HUES6 (cell line): ENCODE results near the gene SHOC2.

ENCODE experiments used
- H3K27ac ChIP-seq: 2 replicates; pipeline ENCODE4 v1.7.0; 2013; ENCODE audit warnings: low read depth, mild to moderate bottlenecking, low read length, inconsistent platforms
- H3K27me3 ChIP-seq: 2 replicates; pipeline ENCODE4 v1.6.1; 2013; ENCODE audit warnings: low read length; ENCODE audit not compliant: control insufficient read depth, insufficient read depth
- H3K36me3 ChIP-seq: 2 replicates; pipeline ENCODE4 v1.6.1; 2013; ENCODE audit warnings: low read length; ENCODE audit not compliant: control insufficient read depth, insufficient read depth
- H3K4me1 ChIP-seq: 2 replicates; pipeline ENCODE4 v1.6.1; 2013; ENCODE audit warnings: low read length; ENCODE audit not compliant: control insufficient read depth, insufficient read depth
- H3K4me3 ChIP-seq: 2 replicates; pipeline ENCODE4 v1.5.1; 2013; ENCODE audit warnings: low read depth, low read length
- H3K9ac ChIP-seq: one replicate; pipeline ENCODE4 v1.6.1; 2013; ENCODE audit warnings: mild to moderate bottlenecking, low read length
- H3K9me3 ChIP-seq: 2 replicates; pipeline ENCODE4 v1.6.1; 2013; ENCODE audit warnings: low read depth, low read length; ENCODE audit not compliant: control insufficient read depth, insufficient read depth

SHOC2 gene

DNA sequence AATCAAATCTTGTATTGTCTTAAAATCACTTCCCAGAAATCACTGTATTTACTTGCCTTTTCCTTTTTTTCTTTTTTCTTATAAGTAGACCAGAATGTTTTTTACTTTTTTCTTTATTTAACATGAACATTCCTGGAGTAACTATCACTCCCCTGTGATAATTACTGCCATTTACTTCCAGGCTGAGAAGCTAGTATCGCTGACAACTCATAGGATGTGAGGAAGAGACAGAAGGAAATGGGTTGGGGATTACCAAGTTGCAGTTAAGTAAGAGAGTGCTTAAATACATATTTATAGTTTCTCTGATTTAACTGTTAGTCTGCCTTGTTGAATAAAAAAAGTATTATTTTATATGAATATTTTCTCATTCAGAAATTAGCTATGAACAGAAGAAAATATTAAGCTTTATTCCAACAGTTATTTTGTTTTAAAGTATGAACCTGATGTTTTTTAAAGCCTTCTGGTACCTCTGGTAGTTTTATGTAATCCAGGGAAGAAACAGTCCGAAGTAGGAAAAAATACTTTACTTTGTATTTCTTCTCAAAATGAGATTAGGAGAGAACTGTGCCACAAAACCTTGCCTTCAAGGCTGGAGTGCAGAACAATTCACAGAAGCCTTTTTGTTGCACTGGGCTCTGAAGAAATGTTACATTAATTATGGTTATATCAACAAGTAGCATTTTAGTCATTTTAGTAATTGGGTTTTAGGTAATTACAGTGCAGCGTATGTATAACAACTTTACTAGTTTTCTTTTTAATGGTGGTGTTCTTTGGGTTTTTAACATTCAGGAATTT lies 72.8 kb downstream of the SHOC2 start:
- Histone ChIP-seq H3K27me3 (no peaks in the 10 kb centered on the region), H3K4me3 (no peak overlapping the region), H3K9ac (no peak overlapping the region), H3K9me3 (no peaks in the 10 kb centered on the region), H3K36me3 (no peaks in the 10 kb centered on the region), H3K4me1 (no peaks in the 10 kb centered on the region), H3K27ac (no peak overlapping the region)

DNA sequence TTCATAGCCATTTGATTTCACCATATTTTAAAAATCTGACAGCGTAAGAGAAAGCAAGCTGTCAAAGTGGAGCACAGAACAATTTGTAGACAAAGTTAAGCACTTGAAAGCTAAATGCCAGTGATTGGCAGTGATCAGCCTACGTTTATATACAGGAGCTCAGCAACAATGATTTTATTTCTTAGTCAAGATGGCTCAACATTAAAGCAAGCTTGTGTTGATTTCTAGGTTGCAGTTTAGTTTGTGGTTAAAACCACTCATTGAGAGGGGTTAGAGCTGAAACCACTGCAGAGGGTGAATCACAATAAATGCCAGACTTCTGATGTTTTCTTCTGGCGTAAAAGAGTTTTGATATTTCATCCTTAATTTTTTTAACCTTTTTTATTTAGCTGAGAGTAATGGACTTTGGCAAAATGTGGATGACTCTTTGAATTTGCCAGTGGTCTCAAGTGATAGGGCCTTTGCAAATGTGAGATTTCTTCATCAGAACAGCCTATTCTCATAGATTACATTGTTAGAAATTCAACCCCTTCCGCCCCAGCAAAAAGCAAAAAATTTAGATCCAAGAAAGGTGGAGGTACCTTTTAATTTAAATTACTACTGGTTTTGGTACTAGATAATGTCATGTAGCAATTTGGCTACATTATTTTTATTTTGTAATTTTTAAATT lies 73.8 kb downstream of the SHOC2 start:
- Histone ChIP-seq H3K27me3 (no peaks in the 10 kb centered on the region), H3K4me3 (no peak overlapping the region), H3K9ac (no peak overlapping the region), H3K9me3 (no peaks in the 10 kb centered on the region), H3K4me1 (no peaks in the 10 kb centered on the region), H3K36me3 (no peaks in the 10 kb centered on the region), H3K27ac (no peak overlapping the region)

DNA sequence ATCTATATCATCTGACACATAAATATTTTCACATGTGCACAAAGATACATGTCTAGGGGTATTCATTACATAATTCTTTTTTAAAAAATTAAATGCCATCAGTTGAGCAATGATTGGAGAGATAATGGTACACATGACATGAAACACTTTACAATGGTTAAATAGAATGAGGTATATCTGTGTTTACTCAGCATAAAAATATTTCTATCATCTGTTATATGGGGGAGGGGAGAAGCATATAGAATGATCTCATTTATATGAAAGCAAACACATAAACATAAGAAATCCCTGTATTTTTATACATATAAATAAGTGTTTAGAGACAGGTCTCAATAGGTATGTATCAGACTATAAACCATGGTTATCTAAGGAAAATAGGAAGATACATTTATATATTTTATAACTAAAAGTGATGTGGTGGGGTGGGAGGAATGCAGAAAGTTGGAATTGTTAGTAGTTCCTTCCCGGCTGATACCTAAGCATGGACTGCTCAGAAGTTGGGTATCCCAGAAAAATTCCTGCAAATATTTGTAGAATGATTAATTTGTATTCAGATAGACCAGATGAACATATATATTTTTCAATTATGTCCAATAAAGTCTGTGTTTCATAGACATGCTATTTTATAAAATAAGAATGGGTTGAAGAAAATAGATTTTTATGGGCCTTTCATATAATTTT lies 75.1 kb downstream of the SHOC2 start:
- no peaks in the 10 kb centered on the region for H3K27me3 ChIP-seq
- H3K9me3 ChIP-seq = no peaks in the 10 kb centered on the region
- H3K36me3 ChIP-seq = no peaks in the 10 kb centered on the region
- H3K4me1 ChIP-seq = no peaks in the 10 kb centered on the region
- no peak overlapping the region for H3K4me3 ChIP-seq
- no peak overlapping the region for H3K27ac ChIP-seq
- no peak overlapping the region for H3K9ac ChIP-seq

DNA sequence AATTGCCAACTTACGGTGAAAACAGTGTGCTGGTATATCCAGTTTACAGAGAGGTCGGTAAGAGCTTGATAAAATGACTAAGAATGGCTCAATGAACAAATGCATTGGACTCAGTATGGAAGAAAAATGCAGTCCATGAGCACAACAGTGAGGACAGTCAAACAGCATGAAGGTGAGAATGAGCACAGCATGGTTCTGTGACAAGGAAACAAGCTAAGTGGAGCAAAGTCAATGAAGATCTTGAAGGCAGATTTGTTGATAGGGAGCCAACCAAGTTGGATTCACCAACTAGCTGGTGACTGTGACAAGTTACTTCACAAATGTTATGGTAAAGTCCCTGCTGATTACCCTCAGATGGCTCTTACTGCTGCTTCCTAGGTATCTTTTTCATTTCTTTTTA lies 75.9 kb downstream of the SHOC2 start:
- no peaks in the 10 kb centered on the region for H3K27me3 ChIP-seq
- no peak overlapping the region for H3K4me3 ChIP-seq
- no peak overlapping the region for H3K27ac ChIP-seq
- H3K9me3 ChIP-seq = no peaks in the 10 kb centered on the region
- H3K36me3 ChIP-seq = no peaks in the 10 kb centered on the region
- no peaks in the 10 kb centered on the region for H3K4me1 ChIP-seq
- no peak overlapping the region for H3K9ac ChIP-seq

DNA sequence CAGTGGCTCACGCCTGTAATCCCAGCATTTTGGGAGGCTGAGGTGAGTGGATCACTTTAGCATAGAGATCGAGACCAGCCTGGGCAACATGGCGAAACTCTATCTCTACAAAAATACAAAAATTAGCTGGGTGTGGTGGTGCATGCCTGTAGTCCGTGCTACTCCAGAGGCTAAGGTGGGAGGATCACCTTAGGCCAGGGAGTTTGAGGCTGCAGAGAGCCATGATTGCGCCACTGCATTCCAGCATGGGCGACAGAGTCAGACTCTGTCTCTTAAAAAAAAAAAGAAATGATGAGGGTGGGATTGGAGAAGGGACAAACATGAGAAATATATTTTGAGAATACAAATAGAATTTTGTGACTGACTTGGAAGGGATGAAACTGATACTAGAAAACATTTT lies 76.9 kb downstream of the SHOC2 start:
- no peak overlapping the region for H3K9ac ChIP-seq
- H3K9me3 ChIP-seq = no peaks in the 10 kb centered on the region
- no peaks in the 10 kb centered on the region for H3K4me1 ChIP-seq
- no peaks in the 10 kb centered on the region for H3K27me3 ChIP-seq
- no peak overlapping the region for H3K4me3 ChIP-seq
- no peak overlapping the region for H3K27ac ChIP-seq
- H3K36me3 ChIP-seq = no peaks in the 10 kb centered on the region; the same call in 1 of the 2 replicates

DNA sequence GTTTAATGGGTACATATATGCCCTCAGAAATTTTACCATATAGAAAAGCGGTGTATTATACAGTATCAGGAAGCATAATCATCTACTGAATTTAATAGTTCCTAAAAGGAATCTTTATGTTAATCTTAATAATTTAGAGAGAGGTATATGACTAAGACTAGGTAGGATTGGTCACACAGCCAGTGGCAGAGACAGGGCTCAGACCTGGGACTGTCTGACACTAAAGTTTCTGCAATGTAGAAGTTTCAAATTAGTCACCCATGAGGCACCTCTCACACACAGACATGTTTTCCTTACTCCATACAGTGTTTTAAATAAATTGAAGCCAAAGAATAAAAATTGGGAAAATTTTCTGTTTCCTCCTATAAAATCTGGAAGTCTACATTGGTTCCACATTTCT lies 84.6 kb downstream of the SHOC2 start:
- H3K9me3 ChIP-seq = no peaks in the 10 kb centered on the region
- H3K27ac ChIP-seq = no peak overlapping the region
- H3K4me3 ChIP-seq = no peak overlapping the region
- H3K27me3 ChIP-seq = no peaks in the 10 kb centered on the region
- no peak overlapping the region for H3K9ac ChIP-seq
- H3K36me3 ChIP-seq = peaks cover 8% of the 10 kb centered on the region; the same call in 1 of the 2 replicates
- H3K4me1 ChIP-seq = no peaks in the 10 kb centered on the region

DNA sequence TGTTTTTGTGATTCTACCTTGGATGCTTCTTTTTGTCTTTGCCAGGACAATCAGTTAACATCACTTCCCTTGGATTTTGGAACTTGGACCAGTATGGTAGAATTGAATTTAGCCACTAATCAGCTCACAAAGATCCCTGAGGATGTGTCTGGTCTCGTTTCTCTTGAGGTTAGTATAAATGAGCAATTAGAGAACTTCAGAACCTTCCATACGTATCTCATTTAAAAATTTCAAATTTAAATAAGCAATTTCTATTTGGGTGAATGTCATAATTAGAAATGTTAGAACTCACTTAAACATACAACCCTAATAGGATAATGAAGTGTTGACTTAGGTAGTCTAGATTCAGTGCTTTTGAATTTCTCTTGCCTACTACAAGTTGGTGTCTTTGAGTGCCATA lies 88.1 kb downstream of the SHOC2 start:
- Histone ChIP-seq H3K9ac (no peak overlapping the region), H3K9me3 (no peaks in the 10 kb centered on the region), H3K27ac (no peak overlapping the region), H3K27me3 (no peaks in the 10 kb centered on the region), H3K36me3 (peaks cover 19% of the 10 kb centered on the region), H3K4me3 (no peak overlapping the region), H3K4me1 (no peaks in the 10 kb centered on the region)

DNA sequence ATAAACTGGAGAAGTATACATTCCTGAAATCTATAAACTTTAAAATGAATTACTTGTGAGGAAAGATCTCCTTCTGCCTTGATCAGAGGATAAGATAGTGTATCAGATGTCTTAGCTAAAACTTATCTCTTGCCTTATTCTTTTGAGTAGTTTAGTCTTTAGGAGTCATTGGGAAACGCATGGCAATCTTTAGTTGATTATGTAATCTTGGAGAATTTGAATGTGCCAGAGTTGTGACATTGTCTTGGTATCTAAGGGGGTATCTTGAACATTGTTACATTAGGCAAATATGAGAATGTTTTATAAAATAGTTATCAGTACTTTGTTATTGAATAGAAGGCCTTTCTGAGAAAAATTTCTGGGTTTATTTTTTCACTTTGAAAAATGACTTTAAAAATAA lies 95.8 kb downstream of the SHOC2 start:
- no peak overlapping the region for H3K9ac ChIP-seq
- H3K4me1 ChIP-seq = no peaks in the 10 kb centered on the region
- no peak overlapping the region for H3K27ac ChIP-seq
- no peaks in the 10 kb centered on the region for H3K9me3 ChIP-seq
- no peaks in the 10 kb centered on the region for H3K27me3 ChIP-seq
- H3K36me3 ChIP-seq = peaks cover 9% of the 10 kb centered on the region
- H3K4me3 ChIP-seq = no peak overlapping the region

DNA sequence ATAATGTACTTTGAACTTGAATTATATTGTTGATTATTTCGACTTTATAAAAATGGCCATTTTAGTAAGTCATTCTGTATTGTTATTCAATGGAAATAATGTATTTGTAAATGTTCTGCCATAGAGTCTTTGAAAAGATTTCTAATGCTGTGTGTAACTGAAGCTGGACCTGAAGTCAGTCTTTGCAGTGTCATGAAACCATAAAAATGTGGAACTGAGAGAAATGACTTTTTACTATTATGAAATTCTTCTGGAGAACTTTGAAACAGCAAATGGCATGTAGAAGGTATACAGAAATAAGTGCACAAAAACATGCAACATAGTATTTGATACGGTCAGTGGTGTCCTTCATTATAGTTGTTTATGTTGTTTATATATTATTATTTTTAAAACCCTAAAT lies 97.7 kb downstream of the SHOC2 start:
- Histone ChIP-seq H3K27ac (no peak overlapping the region), H3K9ac (no peak overlapping the region), H3K4me1 (no peaks in the 10 kb centered on the region), H3K9me3 (no peaks in the 10 kb centered on the region), H3K27me3 (no peaks in the 10 kb centered on the region), H3K4me3 (no peak overlapping the region), H3K36me3 (peaks cover 8% of the 10 kb centered on the region)

DNA sequence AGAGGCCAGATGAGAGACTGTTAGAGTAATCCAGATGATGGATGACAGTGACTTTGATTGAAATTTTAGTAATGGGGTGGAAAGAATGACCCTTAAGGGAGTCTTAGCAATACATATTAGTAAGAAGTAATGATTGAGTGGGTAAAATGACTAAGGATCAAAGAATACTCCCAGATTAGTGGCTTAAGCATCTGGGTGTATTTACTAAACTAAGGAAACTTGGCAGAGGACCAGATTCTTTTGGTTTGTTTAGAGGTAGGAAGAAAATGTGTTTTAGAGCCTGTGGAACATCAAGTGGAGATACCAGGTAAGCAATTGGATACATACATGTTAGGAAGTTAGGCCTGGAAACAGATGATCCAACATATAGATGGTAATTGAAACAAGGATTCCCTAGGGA lies 98.6 kb downstream of the SHOC2 start:
- Histone ChIP-seq H3K27ac (no peak overlapping the region), H3K4me1 (no peaks in the 10 kb centered on the region), H3K4me3 (no peak overlapping the region), H3K36me3 (peaks cover 1% of the 10 kb centered on the region), H3K9ac (no peak overlapping the region), H3K9me3 (peaks cover 2% of the 10 kb centered on the region), H3K27me3 (no peaks in the 10 kb centered on the region)

DNA sequence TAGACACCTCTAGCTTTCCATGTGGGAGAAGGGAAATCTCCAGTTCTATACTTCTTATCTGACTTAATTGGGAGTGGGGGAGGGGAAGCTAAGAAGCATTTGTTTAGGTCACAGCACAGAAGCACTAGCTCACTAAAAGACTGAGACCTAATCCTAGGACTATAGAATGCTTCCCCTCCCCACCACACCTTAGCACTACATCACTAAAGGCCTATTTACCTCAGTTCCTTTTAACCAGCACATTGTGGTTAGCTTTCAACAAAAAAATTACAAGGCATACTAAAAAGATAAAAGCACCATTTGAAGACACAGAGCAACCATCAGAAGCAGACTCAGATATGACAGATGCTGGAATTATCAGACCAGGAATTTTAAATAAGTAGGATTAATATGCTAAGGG lies 103.7 kb downstream of the SHOC2 start:
- Histone ChIP-seq H3K4me3 (no peak overlapping the region), H3K27me3 (no peaks in the 10 kb centered on the region), H3K27ac (no peak overlapping the region), H3K36me3 (no peaks in the 10 kb centered on the region), H3K9me3 (peaks cover 15% of the 10 kb centered on the region), H3K4me1 (no peaks in the 10 kb centered on the region), H3K9ac (no peak overlapping the region)
